HepG2 (cell line): ENCODE measurements around the gene CDK12. TPM values are rescaled to one million over a fixed set of nuclear protein-coding genes. Genes with fewer than 3 reads are reported as not detected.

ENCODE experiments used
- ATAC-seq: fragments of 200-7000 bp; cut with Tn5 transposase; 3 replicates; pipeline ENCODE4 v1.9.1; 2020; ENCODE audit warnings: mild to moderate bottlenecking, moderate library complexity
- BruUV-seq: library from RNA; stranded (reverse); fragments of 400-500 nt; replicated peaks from 2 replicates; lab custom pipeline; 2021; lab: Mats Ljungman, UMichigan
- CTCF ChIA-PET: fragments of 300-600 bp; formaldehyde crosslinking; extraction: SDS; loops from one replicate; lab custom pipeline; 2021; ENCODE audit warnings: low total read pairs, inconsistent platforms, low intra/inter-chr PET ratio; lab: Yijun Ruan, JAX
- POLR2A ChIA-PET: fragments of 350-600 bp; sonication (Branson Sonifier 250); formaldehyde crosslinking; loops from one replicate; lab custom pipeline; 2020; ENCODE audit warnings: antibody characterized with exemption, inconsistent platforms; lab: Yijun Ruan, JAX
- DNase-seq: peaks from one replicate; pipeline ENCODE4 v3.0.0-alpha.2; 2015; ENCODE audit warnings: low spot score
- FAIRE-seq: peaks from 3 replicates; lab custom pipeline; 2011; peaks lifted over from hg19 to GRCh38; lab: Jason Lieb, UNC
- H2AFZ ChIP-seq: one replicate; pipeline ENCODE4 v1.6.1; 2011; ENCODE audit warnings: low read length, inconsistent platforms
- H3K27ac ChIP-seq: fragments of 300-600 bp; 3 replicates; pipeline ENCODE4 v1.8.0; 2011; ENCODE audit warnings: mixed run types, mild to moderate bottlenecking, mixed read lengths, low read length, inconsistent platforms; ENCODE audit not compliant: insufficient read depth; ENCODE audit errors: extremely low read length
- H3K27me3 ChIP-seq, 2 experiments: fragments of 200-600 bp in 1 of 2; 2 replicates in 1 of 2; 3 replicates in 1 of 2; pipeline versions ENCODE4 v1.6.0 to v1.8.0; 2011; ENCODE audit warnings: low read length in 2 of 2, mild to moderate bottlenecking in 2 of 2, moderate library complexity in 2 of 2, inconsistent platforms in 1 of 2; ENCODE audit not compliant: insufficient read depth in 2 of 2, control insufficient read depth in 1 of 2
- H3K36me3 ChIP-seq, 2 experiments: fragments of 200-600 bp in 1 of 2; replicated peaks in 1 of 2; 2 replicates in 1 of 2; 3 replicates in 1 of 2; pipeline versions ENCODE4 v1.5.1 to v1.8.0; 2011; ENCODE audit warnings: low read length in 2 of 2, inconsistent platforms in 1 of 2; ENCODE audit not compliant: insufficient read depth in 2 of 2, control insufficient read depth in 1 of 2
- H3K4me1 ChIP-seq: 2 replicates; pipeline ENCODE4 v1.5.1; 2012; ENCODE audit warnings: low read length, inconsistent platforms; ENCODE audit not compliant: insufficient read depth
- H3K4me2 ChIP-seq: 2 replicates; pipeline ENCODE4 v1.6.0; 2011; ENCODE audit warnings: low read depth, low read length, inconsistent platforms
- H3K4me3 ChIP-seq, 3 experiments: fragments of 200-600 bp in 1 of 3; sonication (generic), shearing (Covaris generic) in 1 of 3; replicated peaks in 1 of 3; 2 replicates each; pipeline ENCODE4 v1.5.1; 2011 to 2016; ENCODE audit warnings: low read length in 3 of 3, inconsistent platforms in 2 of 3, low read depth in 2 of 3, mild to moderate bottlenecking in 2 of 3, control low read depth in 1 of 3, mixed read lengths in 1 of 3; ENCODE audit not compliant: insufficient read depth in 1 of 3
- H3K79me2 ChIP-seq: one replicate; pipeline ENCODE4 v1.6.1; 2011; ENCODE audit warnings: low read length, inconsistent platforms; ENCODE audit not compliant: insufficient read depth
- H3K9ac ChIP-seq: 2 replicates; pipeline ENCODE4 v1.6.0; 2011; ENCODE audit warnings: mild to moderate bottlenecking, low read depth, low read length, inconsistent platforms; ENCODE audit not compliant: insufficient read depth
- H3K9me3 ChIP-seq: 2 replicates; pipeline ENCODE4 v1.5.1; 2012; ENCODE audit warnings: mild to moderate bottlenecking, low read length
- H4K20me1 ChIP-seq: 2 replicates; pipeline ENCODE4 v1.6.0; 2011; ENCODE audit warnings: inconsistent platforms, mild to moderate bottlenecking, low read length, moderate library complexity; ENCODE audit not compliant: insufficient read depth
- GATAD1 ChIP-seq: IDR thresholded peaks from 2 replicates; pipeline ENCODE4 v1.6.1; 2016; ENCODE audit warnings: missing genetic modification reagents, missing compliant biosample characterization
- HES4 ChIP-seq: sonication (generic); formaldehyde crosslinking; IDR thresholded peaks from 2 replicates; pipeline ENCODE4 v1.9.0; 2021; ENCODE audit warnings: mild to moderate bottlenecking, missing genetic modification reagents, borderline replicate concordance
- HNRNPK ChIP-seq: fragments of 200-400 bp; formaldehyde crosslinking; IDR thresholded peaks from 2 replicates; pipeline ENCODE4 v1.6.1; 2018; ENCODE audit warnings: low read length, low read depth, moderate library complexity, mild to moderate bottlenecking; ENCODE audit not compliant: poor library complexity, severe bottlenecking
- KAT7 ChIP-seq: IDR thresholded peaks from 2 replicates; pipeline ENCODE4 v1.6.1; 2018; ENCODE audit warnings: borderline replicate concordance, missing compliant biosample characterization
- NFAT5 ChIP-seq: sonication (generic); formaldehyde crosslinking; IDR thresholded peaks from 2 replicates; pipeline ENCODE4 v1.4.0; 2020; ENCODE audit warnings: missing genetic modification reagents
- RFX1 ChIP-seq: fragments of 450-650 bp; IDR thresholded peaks from 2 replicates; pipeline ENCODE4 v1.6.1; 2017
- SP4 ChIP-seq: sonication (generic); formaldehyde crosslinking; IDR thresholded peaks from 2 replicates; pipeline ENCODE4 v1.8.1; 2023; ENCODE audit warnings: mild to moderate bottlenecking, missing genetic modification reagents
- TBX2 ChIP-seq: sonication (generic); formaldehyde crosslinking; IDR thresholded peaks from 2 replicates; pipeline ENCODE4 v1.5.0; 2020; ENCODE audit warnings: missing genetic modification reagents, mild to moderate bottlenecking, borderline replicate concordance
- ZNF343 ChIP-seq: sonication (generic); formaldehyde crosslinking; IDR thresholded peaks from 2 replicates; pipeline ENCODE4 v1.4.0; 2020; ENCODE audit warnings: mild to moderate bottlenecking, missing genetic modification reagents
- ZNF407 ChIP-seq: sonication (generic); formaldehyde crosslinking; IDR thresholded peaks from one replicate; pipeline ENCODE4 v1.5.1; 2020; ENCODE audit warnings: mild to moderate bottlenecking, missing genetic modification reagents; ENCODE audit errors: not compliant biosample characterization
- ZNF720 ChIP-seq: sonication (generic); formaldehyde crosslinking; IDR thresholded peaks from 2 replicates; pipeline ENCODE4 v1.4.0; 2020; ENCODE audit warnings: missing genetic modification reagents
- WGBS: methylation state at CpG from one replicate; pipeline ENCODE4 v1.1.6; 2017; ENCODE audit warnings: low lambda C conversion rate; 5-methylcytosine and 5-hydroxymethylcytosine counted together
- in situ Hi-C: cut with HindIII; loops from 2 replicates; pipeline ENCODE4 v1.10.0; 2017; ENCODE audit warnings: low pct_unique_long_range_greater_than_20kb; ENCODE audit not compliant: extremely low pct_ligation_motif_present
- intact Hi-C: fragments of 100-400 bp; cut with micrococcal nuclease; formaldehyde crosslinking; loops from one replicate; pipeline ENCODE4 v1.10.0; 2022; ENCODE audit not compliant: unreplicated experiment
- polyA plus RNA-seq, 8 experiments: library from polyadenylated mRNA; depleted of rRNA in 3 of 8; stranded (reverse) in 7 of 8; unstranded in 1 of 8; fragments of >200 nt; fragmentation: Illumina TruSeq in 4 of 8; extraction: Trizol in 4 of 8; gene quantifications; 2 replicates each; pipeline versions ENCODE4 v1.2.1 to v1.2.3, GENCODE V29; 2011 to 2016; ENCODE audit warnings: low read depth in 4 of 8, missing spikeins in 1 of 8, mixed read lengths in 1 of 8; ENCODE audit not compliant: insufficient read depth in 1 of 8
- total RNA-seq, 5 experiments: library from RNA; depleted of rRNA; stranded (reverse); fragments of >200 nt; fragmentation: Illumina TruSeq; extraction: Trizol; gene quantifications; 2 replicates each; pipeline ENCODE4 v1.2.3, GENCODE V29; 2016; ENCODE audit warnings: low read depth in 1 of 5

CDK12 gene
- total and polyA plus RNA-seq, 2 of the 13 experiments (the other 11 are each of a cell fraction or from before 2014, with no cell fraction given) = 24.0 to 88.6 TPM

- no peak for TF ChIP-seq ZNF720 (CRISPR knock-in tag)
Observed at GRCh38 chr17:39562395-39562794, 101.1 kb downstream of the CDK12 start (continued).

GRCh38 chr17:39562976-39563375 is 101.7 kb downstream of the CDK12 start:
- no peak overlapping the region for H3K4me2 ChIP-seq
- H4K20me1 ChIP-seq = no peaks in the 10 kb centered on the region
- no peaks in the 10 kb centered on the region for H3K36me3 ChIP-seq
- ATAC-seq = no peak
- no TSS peak for BruUV-seq
- H3K4me1 ChIP-seq = no peaks in the 10 kb centered on the region
- no peak overlapping the region for H3K9ac ChIP-seq
- H3K4me3 ChIP-seq = no peak overlapping the region
- DNase-seq = no peak
- ChIA-PET POLR2A (no interaction called here), CTCF (no interaction called here)
- no peaks in the 10 kb centered on the region for H3K27me3 ChIP-seq
- no peaks in the 10 kb centered on the region for H3K9me3 ChIP-seq
- intact Hi-C loops = no loop called here
- no peak overlapping the region for H2AFZ ChIP-seq
- WGBS = 79% methylated on average over 7 of the region's 7 CpGs
- no peaks in the 10 kb centered on the region for H3K79me2 ChIP-seq
- in situ Hi-C loops = no loop called here
- no peak for FAIRE-seq
- H3K27ac ChIP-seq = no peak overlapping the region
- no peak for TF ChIP-seq ZNF343
- no peak for TF ChIP-seq TBX2 (CRISPR knock-in tag)
- no peak for TF ChIP-seq ZNF407 (CRISPR knock-in tag)
- TF ChIP-seq GATAD1 = no peak
- TF ChIP-seq KAT7 (CRISPR knock-in tag) = no peak
- TF ChIP-seq HNRNPK = no peak
- TF ChIP-seq SP4 (CRISPR knock-in tag) = no peak
- no peak for TF ChIP-seq NFAT5
- TF ChIP-seq RFX1 = no peak
- no peak for TF ChIP-seq HES4 (CRISPR knock-in tag)
